ENCODE measurements around the gene CLSTN3. TPM values are rescaled to one million over a fixed set of nuclear protein-coding genes. Genes with fewer than 3 reads are reported as not detected.
A peak's percentile ranks its signal among the peaks of the same experiment; 100 is the strongest.

The CLSTN3 gene
- total and polyA plus RNA-seq, 2 of the 13 experiments (the other 11 are each of a cell fraction or from before 2014, with no cell fraction given): 26.2 to 94.1 TPM

GRCh38 chr12:7108003-7108795, 22.0 kb upstream of the CLSTN3 start (continued):
- TF ChIP-seq CTCF (CRISPR knock-in tag; IDR thresholded peaks at IDR 0.05): peak; percentile 15; the same call in 1 of the 2 replicates
- TF ChIP-seq PAX8 (CRISPR knock-in tag; IDR thresholded peaks at IDR 0.05; ENCODE audit: borderline replicate concordance): 0 out of 2 replicates have a peak, but pooled peaks have one; percentile 48
- peak; percentile 44; the same call in 1 of the 2 replicates for TF ChIP-seq GABPA (IDR thresholded peaks at IDR 0.05; ENCODE audit: low read depth, low read length)
- TF ChIP-seq GABPA (CRISPR knock-in tag; IDR thresholded peaks at IDR 0.05; ENCODE audit: low read depth): peak; percentile 59
- TF ChIP-seq ZNF580 (CRISPR knock-in tag; IDR thresholded peaks at IDR 0.05; ENCODE audit: borderline replicate concordance, low read depth): peak; percentile 66; the same call in 1 of the 2 replicates
- TF ChIP-seq TAF1 (CRISPR knock-in tag; IDR thresholded peaks at IDR 0.05): peak; percentile 79
- TF ChIP-seq ZNF3 (CRISPR knock-in tag; IDR thresholded peaks at IDR 0.05): no peak
- TF ChIP-seq PPARG (CRISPR knock-in tag; conservative IDR thresholded peaks at IDR 0.05): no peak
- TF ChIP-seq TBP (CRISPR knock-in tag; IDR thresholded peaks at IDR 0.05): no peak
- no peak for TF ChIP-seq FLYWCH1 (CRISPR knock-in tag; IDR thresholded peaks at IDR 0.05)
- 0 out of 2 replicates have a peak, but pooled peaks have one; percentile 10 for TF ChIP-seq AHDC1 (CRISPR knock-in tag; IDR thresholded peaks at IDR 0.05; ENCODE audit: borderline replicate concordance)
- TF ChIP-seq ZBTB10 (CRISPR knock-in tag; IDR thresholded peaks at IDR 0.05; ENCODE audit: borderline replicate concordance): peak; percentile 40; the same call in 1 of the 2 replicates
- peak; percentile 12; the same call in 1 of the 2 replicates for TF ChIP-seq GFI1 (CRISPR knock-in tag; IDR thresholded peaks at IDR 0.05; ENCODE audit: borderline replicate concordance)
- no peak for TF ChIP-seq ZNF12 (CRISPR knock-in tag; IDR thresholded peaks at IDR 0.05)
- peak; percentile 69; the same call in 1 of the 2 replicates for TF ChIP-seq CSRNP1 (CRISPR knock-in tag; IDR thresholded peaks at IDR 0.05)
- TF ChIP-seq HNRNPLL (IDR thresholded peaks at IDR 0.05; ENCODE audit: low read depth, low read length, poor library complexity, severe bottlenecking): peak; percentile 50

All from HepG2 (cell line).